Sigmoid colon (tissue), 7 donors: ENCODE results near the gene LRR1. TPM values are rescaled to one million over a fixed set of nuclear protein-coding genes. Genes with fewer than 3 reads are reported as not detected.

ENCODE experiments used
- DNase-seq: peaks from one replicate; pipeline ENCODE4 v3.0.0-alpha.2; 2019
- H3K27ac ChIP-seq, 4 donors: fragments of 200-600 bp; sonication (generic); one replicate each; pipeline ENCODE4 v1.5.1; 2016 to 2019; ENCODE audit warnings: mild to moderate bottlenecking in 1 of 4
- H3K27me3 ChIP-seq, 3 donors: fragments of 200-600 bp; sonication (generic); one replicate each; pipeline ENCODE4 v1.5.1; 2019; ENCODE audit warnings: mild to moderate bottlenecking in 1 of 3
- H3K36me3 ChIP-seq, 4 donors: fragments of 200-600 bp; sonication (generic); one replicate each; pipeline ENCODE4 v1.5.1; 2016 to 2019
- H3K4me1 ChIP-seq, 4 donors: fragments of 200-600 bp; sonication (generic); one replicate each; pipeline ENCODE4 v1.5.1; 2017 to 2019
- H3K4me3 ChIP-seq, 4 donors: fragments of 200-600 bp; sonication (generic); one replicate each; pipeline ENCODE4 v1.5.1; 2017 to 2019; ENCODE audit warnings: mild to moderate bottlenecking in 2 of 4, moderate library complexity in 1 of 4
- H3K9me3 ChIP-seq, 4 donors: fragments of 200-600 bp in 3 of 4; sonication (generic) in 3 of 4; one replicate each; pipeline versions ENCODE4 v1.5.1 to v1.6.1; 2013 to 2019
- EP300 ChIP-seq, 4 donors: sonication (generic); formaldehyde crosslinking; IDR thresholded peaks; one replicate each; pipeline ENCODE4 v1.6.1; 2017; ENCODE audit warnings: antibody characterized with exemption in 4 of 4
- POLR2A ChIP-seq, 2 donors: fragments of 450-650 bp; IDR thresholded peaks; one replicate each; pipeline ENCODE4 v1.6.1; 2016; ENCODE audit warnings: antibody characterized with exemption in 2 of 2, mild to moderate bottlenecking in 2 of 2, moderate library complexity in 2 of 2
- POLR2AphosphoS5 ChIP-seq, 4 donors: sonication (generic); formaldehyde crosslinking; IDR thresholded peaks; one replicate each; pipeline ENCODE4 v1.6.1; 2017; ENCODE audit warnings: antibody characterized with exemption in 4 of 4
- WGBS, 2 donors: extraction: QIAGEN DNeasy Blood & Tissue Kit; methylation state at CpG; one replicate each; pipeline ENCODE4 v1.1.7; 2013; 5-methylcytosine and 5-hydroxymethylcytosine counted together
- intact Hi-C: fragments of 100-400 bp; cut with DNase I; formaldehyde crosslinking; loops from one replicate; pipeline ENCODE4 v1.15.1; 2023
- polyA plus RNA-seq, 3 donors: library from polyadenylated mRNA; stranded (reverse); fragments of 200-250 nt; gene quantifications; one replicate each; pipeline ENCODE4 v1.2.3, GENCODE V29; 2013
- total RNA-seq, 4 donors: library from RNA; depleted of rRNA; stranded (reverse); fragments of >200 nt; gene quantifications; one replicate each; pipeline ENCODE4 v1.1.0, GENCODE V29; 2016
- TF ChIP-seq, protein P1 (sequence below), 4 experiments: fragments of 450-650 bp in 3 of 4; fragments of 200-600 bp in 1 of 4; IDR thresholded peaks; one replicate each; pipeline ENCODE4 v1.5.1; 2016 to 2019; ENCODE audit warnings: antibody characterized with exemption in 4 of 4, mild to moderate bottlenecking in 3 of 4, moderate library complexity in 2 of 4
- donor health status: healthy with polysubstance abuse.
- donor health status: Bipolar disorder and iron deficiency.
- donor health status: healthy.

LRR1 gene
- total and polyA plus RNA-seq, 7 donors, result 6.8 to 21.3 (median 9.7) TPM

DNA sequence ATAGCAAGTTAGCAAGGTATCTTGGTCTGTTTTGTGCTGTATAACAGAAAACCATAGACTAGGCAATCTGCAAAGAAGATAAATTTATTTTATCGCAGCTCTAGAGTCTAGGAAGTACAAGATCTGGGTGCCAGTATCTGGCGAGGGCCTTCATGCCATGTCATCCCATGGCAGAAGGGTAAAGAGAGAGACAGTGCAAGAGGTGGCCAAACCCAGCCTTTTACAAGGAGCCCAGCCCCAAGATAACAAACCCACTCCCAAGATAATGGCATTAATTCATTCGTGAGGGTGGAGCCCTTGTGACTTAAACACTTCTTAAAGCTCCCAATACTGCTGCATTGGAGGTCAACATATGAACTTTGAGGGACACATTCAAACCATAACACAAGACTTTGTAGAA lies 29.5 kb upstream of the LRR1 start:
- intact Hi-C loops, result no loop called here
- WGBS, 2 donors, result 85 to 89% methylated on average over 3 of the region's 3 CpGs
- no peaks in the 10 kb centered on the region for H3K27me3 ChIP-seq
- H3K27ac ChIP-seq, result no peak overlapping the region
- H3K36me3 ChIP-seq, result peaks cover 0 to 5% (median 0%) of the 10 kb centered on the region in 4 donors
- H3K4me3 ChIP-seq, result no peak overlapping the region
- no peaks in the 10 kb centered on the region for H3K4me1 ChIP-seq
- TF ChIP-seq POLR2A (IDR thresholded peaks at IDR 0.05), result no peak
- TF ChIP-seq POLR2AphosphoS5 (IDR thresholded peaks at IDR 0.05), result no peak
- TF ChIP-seq, protein P1, sequence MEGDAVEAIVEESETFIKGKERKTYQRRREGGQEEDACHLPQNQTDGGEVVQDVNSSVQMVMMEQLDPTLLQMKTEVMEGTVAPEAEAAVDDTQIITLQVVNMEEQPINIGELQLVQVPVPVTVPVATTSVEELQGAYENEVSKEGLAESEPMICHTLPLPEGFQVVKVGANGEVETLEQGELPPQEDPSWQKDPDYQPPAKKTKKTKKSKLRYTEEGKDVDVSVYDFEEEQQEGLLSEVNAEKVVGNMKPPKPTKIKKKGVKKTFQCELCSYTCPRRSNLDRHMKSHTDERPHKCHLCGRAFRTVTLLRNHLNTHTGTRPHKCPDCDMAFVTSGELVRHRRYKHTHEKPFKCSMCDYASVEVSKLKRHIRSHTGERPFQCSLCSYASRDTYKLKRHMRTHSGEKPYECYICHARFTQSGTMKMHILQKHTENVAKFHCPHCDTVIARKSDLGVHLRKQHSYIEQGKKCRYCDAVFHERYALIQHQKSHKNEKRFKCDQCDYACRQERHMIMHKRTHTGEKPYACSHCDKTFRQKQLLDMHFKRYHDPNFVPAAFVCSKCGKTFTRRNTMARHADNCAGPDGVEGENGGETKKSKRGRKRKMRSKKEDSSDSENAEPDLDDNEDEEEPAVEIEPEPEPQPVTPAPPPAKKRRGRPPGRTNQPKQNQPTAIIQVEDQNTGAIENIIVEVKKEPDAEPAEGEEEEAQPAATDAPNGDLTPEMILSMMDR (IDR thresholded peaks at IDR 0.05), result no peak
- TF ChIP-seq EP300 (IDR thresholded peaks at IDR 0.05), result no peak
- H3K9me3 ChIP-seq, result no peaks in the 10 kb centered on the region
- no peak for DNase-seq

GRCh38 chr14:49574038-49574437 lies 24.7 kb upstream of the LRR1 start:
- Histone ChIP-seq H3K4me3 (no peak overlapping the region), H3K27me3 (no peaks in the 10 kb centered on the region), H3K4me1 (no peaks in the 10 kb centered on the region), H3K36me3 (peaks cover 0 to 29% (median 10%) of the 10 kb centered on the region in 4 donors), H3K27ac (no peak overlapping the region), H3K9me3 (no peaks in the 10 kb centered on the region)
- intact Hi-C loops, result no loop called here
- no peak for DNase-seq
- 90 to 93% methylated on average over 5 of the region's 5 CpGs for WGBS, 2 donors
- TF ChIP-seq EP300 (IDR thresholded peaks at IDR 0.05) (no peak), POLR2AphosphoS5 (IDR thresholded peaks at IDR 0.05) (no peak), POLR2A (IDR thresholded peaks at IDR 0.05) (no peak)
- TF ChIP-seq, protein P1 (IDR thresholded peaks at IDR 0.05), result no peak

- whole genome bisulfite sequencing, 2 donors, result 95 to 98% methylated on average over 1 of the region's 1 CpG
- Histone ChIP-seq H3K27me3 (no peaks in the 10 kb centered on the region), H3K36me3 (peaks cover 0 to 42% (median 13%) of the 10 kb centered on the region in 4 donors), H3K4me3 (no peak overlapping the region), H3K27ac (no peak overlapping the region), H3K9me3 (no peaks in the 10 kb centered on the region), H3K4me1 (peaks cover 0 to 14% (median 3%) of the 10 kb centered on the region in 4 donors)
- intact Hi-C loops, result no loop called here
- DNase-seq, result no peak
- TF ChIP-seq POLR2AphosphoS5 (IDR thresholded peaks at IDR 0.05) (no peak), EP300 (IDR thresholded peaks at IDR 0.05) (no peak), POLR2A (IDR thresholded peaks at IDR 0.05) (no peak)
- TF ChIP-seq, protein P1 (IDR thresholded peaks at IDR 0.05), result no peak
These were observed 20.6 kb upstream of the LRR1 start for GRCh38 chr14:49578141-49578540.

DNA sequence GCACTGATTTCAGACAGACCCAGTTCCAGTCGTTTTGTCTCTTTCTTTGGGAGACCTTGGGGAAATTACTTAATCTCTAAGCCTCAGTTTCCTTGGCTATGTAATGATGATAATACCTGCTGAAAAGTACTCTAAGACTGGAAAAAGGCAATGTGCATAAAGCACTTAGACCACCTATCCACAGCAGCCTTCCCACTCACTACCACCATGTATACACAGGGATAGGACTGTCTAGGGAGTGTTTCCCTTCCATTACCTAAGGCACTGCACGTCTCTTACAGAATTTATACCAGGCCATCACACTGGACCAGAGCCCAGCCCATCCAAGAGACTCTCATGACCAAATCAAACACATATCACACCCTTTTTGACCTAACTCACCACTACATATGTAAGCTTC lies 18.9 kb upstream of the LRR1 start:
- no peak overlapping the region for H3K4me3 ChIP-seq
- H3K27me3 ChIP-seq, result no peaks in the 10 kb centered on the region
- no peaks in the 10 kb centered on the region for H3K9me3 ChIP-seq
- 86 to 88% methylated on average over 2 of the region's 2 CpGs for WGBS, 2 donors
- DNase-seq, result no peak
- no peak overlapping the region for H3K27ac ChIP-seq
- intact Hi-C loops, result no loop called here
- H3K36me3 ChIP-seq, result peaks cover 0 to 49% (median 19%) of the 10 kb centered on the region in 4 donors
- TF ChIP-seq POLR2AphosphoS5 (IDR thresholded peaks at IDR 0.05), result no peak
- H3K4me1 ChIP-seq, result peaks cover 0 to 29% (median 15%) of the 10 kb centered on the region in 4 donors

DNA sequence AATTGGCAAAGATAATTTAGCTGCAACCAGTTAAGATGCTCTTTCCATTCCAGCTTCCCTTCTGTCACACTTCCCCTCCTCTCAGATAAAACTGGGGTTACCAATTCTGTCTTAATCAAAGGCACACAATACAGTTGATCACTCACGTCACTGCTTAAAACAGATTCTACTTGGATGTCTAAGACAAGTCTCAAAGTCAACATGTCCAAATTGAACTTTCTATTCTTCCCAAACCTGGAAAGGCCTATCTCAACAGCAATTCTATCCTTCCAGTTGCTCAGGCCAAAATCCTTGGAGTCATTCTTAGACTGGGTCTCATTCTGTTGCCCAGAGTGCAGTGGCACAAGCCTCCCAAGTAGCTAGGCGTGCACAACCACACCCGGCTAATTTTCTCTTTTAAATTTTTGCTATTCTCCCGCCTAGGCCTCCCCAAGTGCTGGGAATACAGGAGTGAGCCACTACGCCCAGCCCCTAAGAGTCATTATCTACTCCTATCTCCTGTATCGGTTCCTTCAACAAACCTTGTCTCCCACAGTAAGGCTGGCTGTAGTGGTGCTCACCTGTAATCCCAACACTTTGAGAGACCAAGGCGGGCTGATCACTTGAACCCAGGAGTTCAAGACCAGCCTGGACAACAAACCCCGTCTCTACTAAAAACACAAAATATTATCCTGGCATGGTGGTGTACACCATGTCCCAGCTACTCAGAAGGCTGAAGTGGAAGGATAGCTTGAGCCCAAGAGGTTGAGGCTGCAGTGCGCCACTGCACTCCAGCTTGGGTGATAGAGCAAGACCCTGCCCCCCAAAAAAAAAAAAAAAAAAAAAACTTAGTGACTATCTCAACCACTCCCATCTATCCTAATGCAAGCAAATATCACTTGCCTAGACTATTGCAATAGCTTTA lies 17.3 kb upstream of the LRR1 start:
- 80 to 86% methylated on average over 9 of the region's 9 CpGs for WGBS, 2 donors
- H3K4me3 ChIP-seq, result no peak overlapping the region
- peaks cover 0 to 35% (median 23%) of the 10 kb centered on the region in 4 donors for H3K4me1 ChIP-seq
- intact Hi-C loops, result no loop called here
- H3K27ac ChIP-seq, result no peak overlapping the region
- no peaks in the 10 kb centered on the region for H3K27me3 ChIP-seq
- H3K9me3 ChIP-seq, result no peaks in the 10 kb centered on the region
- no peak for DNase-seq
- peaks cover 0 to 40% (median 14%) of the 10 kb centered on the region in 4 donors for H3K36me3 ChIP-seq
- no peak for TF ChIP-seq POLR2AphosphoS5 (IDR thresholded peaks at IDR 0.05)
- TF ChIP-seq EP300 (IDR thresholded peaks at IDR 0.05), result no peak
- TF ChIP-seq POLR2A (IDR thresholded peaks at IDR 0.05), result no peak
- TF ChIP-seq, protein P1 (IDR thresholded peaks at IDR 0.05), result no peak
